K562 treated with DMSO at 1 percent for 12 hours (cell line): ENCODE data around the gene CACNG1. TPM values are rescaled to one million over a fixed set of nuclear protein-coding genes. Genes with fewer than 3 reads are reported as not detected.

ENCODE experiments used
- total RNA-seq: library from RNA; unstranded; fragments of 300-600 nt; gene quantifications from 2 replicates; pipeline ENCODE4 v1.2.3, GENCODE V29; 2022; ENCODE audit not compliant: insufficient read depth

Gene CACNG1, protein sequence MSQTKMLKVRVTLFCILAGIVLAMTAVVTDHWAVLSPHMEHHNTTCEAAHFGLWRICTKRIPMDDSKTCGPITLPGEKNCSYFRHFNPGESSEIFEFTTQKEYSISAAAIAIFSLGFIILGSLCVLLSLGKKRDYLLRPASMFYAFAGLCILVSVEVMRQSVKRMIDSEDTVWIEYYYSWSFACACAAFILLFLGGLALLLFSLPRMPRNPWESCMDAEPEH
- not detected in 2 replicates for total RNA-seq

DNA sequence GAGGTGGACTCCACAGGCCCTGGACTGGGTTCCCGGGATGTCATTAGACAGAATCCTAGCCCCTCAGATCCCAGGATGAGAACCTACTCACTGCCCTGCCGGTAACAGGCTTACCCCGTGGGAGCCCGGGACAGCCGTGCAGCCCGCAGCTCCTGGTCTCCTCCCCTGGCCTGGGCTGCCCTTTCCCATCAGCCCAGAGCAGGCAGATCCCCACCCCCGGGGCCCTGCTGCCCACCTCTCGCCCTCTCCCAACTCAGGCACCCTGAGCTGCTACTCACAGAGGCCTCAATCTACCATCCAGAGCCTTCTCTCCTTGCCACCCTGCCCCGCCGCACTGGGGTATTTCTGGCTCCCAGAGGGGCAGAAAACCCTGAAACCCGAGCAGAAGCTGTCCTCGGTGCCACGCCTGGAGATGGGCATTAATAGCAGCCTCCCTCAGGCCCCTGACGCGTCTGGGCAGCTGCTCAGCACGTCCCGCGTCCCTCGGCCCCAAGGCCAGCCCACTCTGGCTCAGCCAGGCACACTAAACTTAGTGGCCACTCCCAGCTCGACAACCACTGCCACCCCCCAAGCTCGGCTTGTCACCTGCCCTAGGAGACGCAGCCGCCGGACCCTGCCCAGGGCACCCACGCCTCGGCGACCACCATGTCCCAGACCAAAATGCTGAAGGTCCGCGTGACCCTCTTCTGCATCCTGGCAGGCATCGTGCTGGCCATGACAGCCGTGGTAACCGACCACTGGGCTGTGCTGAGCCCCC is at the start of gene CACNG1:
CACNG1 (plus strand) TSS at position 539 of the 757 bp plus-strand sequence; CDS start at position 646, 107 bp downstream.

Other genes starting within 250 kb of the CACNG1 start
- gene CACNG5, start 209.4 kb upstream of the CACNG1 start, total RNA-seq = not detected in 2 replicates
- gene CACNG4, start 79.8 kb upstream of the CACNG1 start, total RNA-seq = not detected in 2 replicates
- 1.1 and 9.4 TPM in 2 replicates for gene HELZ, start 200.6 kb downstream of the CACNG1 start, total RNA-seq